T-cell (primary cell): ENCODE results near the gene CACNA2D4. TPM values are rescaled to one million over a fixed set of nuclear protein-coding genes. Genes with fewer than 3 reads are reported as not detected.
"Not testable (repeated sequence)": the region's sequence is repeated elsewhere in the genome, so short reads cannot be mapped to it uniquely, and the experiment has no call there.

Source experiments
- ATAC-seq, 4 experiments: fragments of 200-7000 bp in 3 of 4; fragments of 150-1000 bp in 1 of 4; cut with Tn5 transposase; replicated peaks in 1 of 4; 1 replicate in 3 of 4; 2 replicates in 1 of 4; pipeline ENCODE4 v1.10.0; 2021; ENCODE audit warnings: moderate library complexity in 3 of 4, mild to moderate bottlenecking in 2 of 4, moderate number of reproducible peaks in 1 of 4
- CTCF ChIA-PET, 2 donors: fragments of 300-600 bp; sonication (Branson Sonifier 250); formaldehyde crosslinking; loops; one replicate each; lab custom pipeline; 2022; ENCODE audit warnings: antibody characterized with exemption in 2 of 2; lab: Charles Lee
- POLR2A ChIA-PET, 2 donors: fragments of 300-600 bp; sonication (Branson Sonifier 250); formaldehyde crosslinking; loops; one replicate each; lab custom pipeline; 2022; ENCODE audit warnings: antibody characterized with exemption in 2 of 2; lab: Charles Lee
- DNase-seq, 35 experiments: peaks; one replicate each; pipeline versions ENCODE4 v3.0.0 to v3.0.0-alpha.2; 2013 to 2023
- H3K27ac ChIP-seq: one replicate; pipeline ENCODE4 v1.5.1; 2013; ENCODE audit warnings: low read length
- H3K27me3 ChIP-seq, 2 experiments: replicated peaks in 1 of 2; 1 replicate in 1 of 2; 2 replicates in 1 of 2; pipeline versions ENCODE4 v1.6.1 to v1.7.0; 2013; ENCODE audit warnings: low read length in 1 of 2, mixed read lengths in 1 of 2; ENCODE audit not compliant: control insufficient read depth in 2 of 2, insufficient read depth in 2 of 2; ENCODE audit errors: extremely low read depth in 1 of 2
- H3K36me3 ChIP-seq, 2 donors: 1 replicate in 1 of 2; 2 replicates in 1 of 2; pipeline versions ENCODE4 v1.6.1 to v1.7.0; 2013; ENCODE audit warnings: low read length in 1 of 2; ENCODE audit not compliant: control insufficient read depth in 2 of 2, insufficient read depth in 1 of 2; ENCODE audit errors: extremely low read depth in 1 of 2
- H3K4me1 ChIP-seq, 2 experiments: 1 replicate in 1 of 2; 2 replicates in 1 of 2; pipeline versions ENCODE4 v1.6.1 to v1.7.0; 2013; ENCODE audit warnings: low read length in 2 of 2, mixed read lengths in 1 of 2; ENCODE audit not compliant: insufficient read depth in 2 of 2, control insufficient read depth in 1 of 2; ENCODE audit errors: extremely low read depth in 1 of 2
- H3K4me3 ChIP-seq, 2 donors: 1 replicate in 1 of 2; 2 replicates in 1 of 2; pipeline versions ENCODE4 v1.5.1 to v1.7.0; 2013; ENCODE audit warnings: mild to moderate bottlenecking in 2 of 2, low read length in 1 of 2, moderate library complexity in 1 of 2; ENCODE audit not compliant: control insufficient read depth in 1 of 2; ENCODE audit errors: extremely low read depth in 1 of 2
- H3K9me3 ChIP-seq: 2 replicates; pipeline ENCODE4 v1.7.0; 2013
- H3K27ac Mint-ChIP-seq, 2 donors: one replicate each; pipeline ENCODE4 v1.8.0; 2020 to 2021; ENCODE audit warnings: mild to moderate bottlenecking in 2 of 2, mixed read lengths in 2 of 2
- H3K27me3 Mint-ChIP-seq, 2 donors: one replicate each; pipeline ENCODE4 v1.8.0; 2021 to 2022; ENCODE audit warnings: mixed read lengths in 2 of 2
- H3K36me3 Mint-ChIP-seq: one replicate; pipeline ENCODE4 v1.8.0; 2021; ENCODE audit warnings: mixed read lengths
- H3K4me1 Mint-ChIP-seq, 3 donors: one replicate each; pipeline ENCODE4 v1.8.0; 2020 to 2022; ENCODE audit warnings: mixed read lengths in 3 of 3, mild to moderate bottlenecking in 1 of 3
- H3K4me3 Mint-ChIP-seq, 3 donors: one replicate each; pipeline ENCODE4 v1.8.0; 2020 to 2022; ENCODE audit warnings: mild to moderate bottlenecking in 3 of 3, mixed read lengths in 3 of 3, moderate library complexity in 3 of 3
- H3K9me3 Mint-ChIP-seq, 3 donors: one replicate each; pipeline ENCODE4 v1.8.0; 2020 to 2022; ENCODE audit warnings: mixed read lengths in 3 of 3
- WGBS: methylation state at CpG from one replicate; pipeline ENCODE4 v1.1.5; 2013; ENCODE audit warnings: missing lambda C conversion rate; ENCODE audit not compliant: insufficient coverage; 5-methylcytosine and 5-hydroxymethylcytosine counted together
- total RNA-seq, 35 experiments: library from RNA in 6 of 35; stranded (reverse) in 6 of 35; fragments of 120-200 nt in 1 of 35; gene quantifications; one replicate each; pipeline versions ENCODE4 v1.2.1 to v1.2.4 and lab custom pipeline; 2013 to 2026

Gene CACNA2D4
- total RNA-seq, 5 donors from 2014 or later (not counting 1 experiment from before 2014, with no cell fraction given): 10.2 to 14.8 (median 12.1) TPM

DNA sequence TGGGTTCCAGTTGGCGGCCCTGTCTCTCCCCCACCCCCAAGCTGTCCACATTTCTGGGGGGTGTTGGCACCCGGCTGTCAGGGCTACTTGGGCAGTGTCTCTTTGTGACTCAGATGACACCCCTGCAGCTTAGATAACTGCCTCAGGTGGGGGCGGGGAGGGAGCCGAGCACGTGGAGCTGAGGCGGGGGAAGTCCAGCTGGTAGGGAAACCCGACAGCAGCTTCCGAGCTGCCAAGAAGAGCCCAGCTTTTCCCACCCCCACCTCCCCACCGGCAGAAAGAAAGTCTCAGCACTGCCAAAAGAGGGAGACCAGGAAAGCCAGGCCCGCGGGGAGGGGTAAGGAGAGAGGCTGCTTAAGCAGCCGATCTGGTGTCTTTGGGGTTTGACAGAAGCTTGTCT lies 96.6 kb downstream of the CACNA2D4 start:
- Histone ChIP-seq H3K9me3 (no peaks in the 10 kb centered on the region), H3K4me3 (no peak overlapping the region), H3K27ac (no peak overlapping the region), H3K36me3 (no peaks in the 10 kb centered on the region), H3K27me3 (peaks cover 0 to 65% of the 10 kb centered on the region in 2 experiments), H3K4me1 (peaks cover 0 to 4% of the 10 kb centered on the region in 2 experiments)
- H3K9me3 Mint-ChIP-seq: no peaks in the 10 kb centered on the region
- ChIA-PET CTCF (interaction anchor here in 1 of 2 donors (0.7 kb wide), 1 partner anchor 172 kb away, joined by 3 read pairs; no protein-coding TSS in a partner anchor), POLR2A (no interaction called here)
- no peak overlapping the region for H3K27ac Mint-ChIP-seq
- peaks cover 18 to 39% of the 10 kb centered on the region in 2 donors for H3K27me3 Mint-ChIP-seq
- peaks cover 0 to 6% (median 2%) of the 10 kb centered on the region in 3 donors for H3K4me1 Mint-ChIP-seq
- WGBS: 61% methylated on average over 3 of the region's 12 CpGs
- ATAC-seq: no peak
- DNase-seq: no peak
- H3K4me3 Mint-ChIP-seq: no peak overlapping the region
- no peaks in the 10 kb centered on the region for H3K36me3 Mint-ChIP-seq

DNA sequence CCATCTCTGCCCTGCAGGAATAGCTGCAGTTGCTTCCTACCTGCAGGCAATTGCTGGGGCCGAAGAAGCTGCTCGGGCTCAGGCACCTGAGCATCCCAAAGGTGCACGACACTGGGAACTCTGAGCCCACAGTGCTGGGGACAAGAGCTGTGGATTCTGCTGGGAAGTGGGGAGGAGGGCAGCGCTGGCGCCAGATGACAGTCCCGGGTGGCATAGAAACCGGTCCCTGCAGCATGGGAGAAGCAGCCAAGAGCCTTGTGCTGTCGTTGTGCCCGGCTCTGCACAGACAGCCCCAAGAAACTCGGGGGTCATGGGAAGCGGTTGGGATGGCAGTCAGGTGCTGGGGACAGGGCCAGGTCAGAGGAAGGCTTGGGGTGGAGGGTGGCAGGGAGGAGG lies 97.6 kb downstream of the CACNA2D4 start:
- DNase-seq (no peak), ATAC-seq (no peak)
- peaks cover 0 to 58% of the 10 kb centered on the region in 2 experiments for H3K27me3 ChIP-seq
- no peak overlapping the region for H3K4me3 Mint-ChIP-seq
- peaks cover 22 to 39% of the 10 kb centered on the region in 2 donors for H3K27me3 Mint-ChIP-seq
- H3K4me1 Mint-ChIP-seq: peaks cover 0 to 6% (median 2%) of the 10 kb centered on the region in 3 donors
- ChIA-PET CTCF (no interaction called here), POLR2A (no interaction called here)
- no peak overlapping the region for H3K4me3 ChIP-seq
- no peaks in the 10 kb centered on the region for H3K36me3 ChIP-seq
- WGBS: 82% methylated on average over 11 of the region's 11 CpGs
- peaks cover 0 to 4% of the 10 kb centered on the region in 2 experiments for H3K4me1 ChIP-seq
- no peaks in the 10 kb centered on the region for H3K9me3 Mint-ChIP-seq
- no peak overlapping the region for H3K27ac Mint-ChIP-seq
- H3K27ac ChIP-seq: no peak overlapping the region
- no peaks in the 10 kb centered on the region for H3K36me3 Mint-ChIP-seq
- no peaks in the 10 kb centered on the region for H3K9me3 ChIP-seq

DNA sequence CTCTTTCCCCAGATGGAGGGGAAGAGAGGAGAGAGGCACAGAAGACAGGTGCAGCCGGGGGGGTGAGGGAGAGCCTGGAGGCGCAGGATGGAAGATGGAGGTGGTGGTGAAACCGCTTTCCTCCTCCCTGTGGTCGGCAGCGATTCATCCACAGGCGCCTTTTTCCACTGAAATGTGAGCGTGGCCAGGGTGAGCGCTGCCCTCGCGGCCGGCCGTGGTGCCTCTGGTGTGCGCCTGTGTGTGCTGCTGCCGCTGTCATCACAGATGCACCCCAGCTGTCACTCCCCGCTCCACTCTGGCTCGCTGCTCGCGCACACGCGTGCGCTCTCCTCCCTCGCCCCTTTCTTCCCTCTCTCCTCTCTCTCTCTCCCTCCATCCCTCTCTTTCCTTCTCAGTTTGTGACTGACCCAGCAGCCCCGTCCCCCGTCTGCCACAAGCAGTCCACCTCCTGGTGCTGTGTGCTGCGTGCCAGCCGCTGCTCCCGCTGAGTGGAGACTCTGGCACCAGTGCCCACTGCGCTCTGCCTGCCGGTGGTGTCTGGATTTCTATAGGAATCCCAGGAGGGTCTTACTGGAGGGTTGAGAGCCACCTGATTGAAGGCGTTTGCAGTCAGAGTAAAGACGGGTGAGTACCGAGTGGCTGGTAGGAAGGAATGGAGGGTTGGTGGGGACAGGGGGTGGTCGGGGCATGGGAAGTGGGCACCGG lies 98.1 kb downstream of the CACNA2D4 start, which contains the start of gene LRTM2:
Gene LRTM2, plus strand, starts transcription at position 375 of the 705 bp plus-strand sequence. CDS start 7,584 bp downstream, outside the sequence.
- H3K4me1 Mint-ChIP-seq: peaks cover 0 to 6% (median 2%) of the 10 kb centered on the region in 3 donors
- ChIA-PET POLR2A (no interaction called here), CTCF (no interaction called here)
- H3K36me3 Mint-ChIP-seq: no peaks in the 10 kb centered on the region
- no peaks in the 10 kb centered on the region for H3K9me3 ChIP-seq
- H3K9me3 Mint-ChIP-seq: no peaks in the 10 kb centered on the region
- H3K4me1 ChIP-seq: peaks cover 0 to 4% of the 10 kb centered on the region in 2 experiments
- WGBS: 14% methylated on average over 24 of the region's 34 CpGs
- no peak within 1 kb of the TSS for H3K27ac Mint-ChIP-seq
- peaks cover 22 to 39% of the 10 kb centered on the region in 2 donors for H3K27me3 Mint-ChIP-seq
- no peak within 1 kb of the TSS for H3K4me3 ChIP-seq
- no peak within 1 kb of the TSS for H3K27ac ChIP-seq
- H3K27me3 ChIP-seq: peaks cover 0 to 56% of the 10 kb centered on the region in 2 experiments
- H3K36me3 ChIP-seq: no peaks in the 10 kb centered on the region
- no peak for ATAC-seq
- no peak for DNase-seq
- no peak within 1 kb of the TSS for H3K4me3 Mint-ChIP-seq

DNA sequence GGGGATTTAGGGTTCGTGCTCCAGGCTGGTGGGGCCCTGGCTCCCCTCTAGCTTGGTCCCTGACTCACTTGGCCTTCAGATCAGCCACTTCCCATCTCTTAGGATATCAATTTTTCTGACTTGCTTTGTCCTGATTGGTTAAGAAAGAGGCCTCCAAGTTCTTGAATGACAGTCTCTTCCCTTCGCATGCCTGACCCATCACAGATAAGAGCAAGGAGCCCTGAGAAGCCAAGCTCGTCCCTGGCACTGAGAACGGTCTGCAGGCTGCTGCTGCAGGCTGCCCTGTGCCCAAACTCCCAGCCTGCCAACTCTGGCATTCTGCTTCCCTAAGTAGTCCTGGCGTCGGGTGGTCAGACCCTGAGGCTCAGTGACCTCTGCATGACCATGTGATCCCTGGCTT lies 98.9 kb downstream of the CACNA2D4 start:
- Mint-ChIP-seq H3K4me1 (peaks cover 0 to 6% (median 2%) of the 10 kb centered on the region in 3 donors), H3K36me3 (no peaks in the 10 kb centered on the region), H3K9me3 (no peaks in the 10 kb centered on the region), H3K27me3 (peaks cover 22 to 40% of the 10 kb centered on the region in 2 donors), H3K4me3 (no peak overlapping the region), H3K27ac (no peak overlapping the region)
- no peaks in the 10 kb centered on the region for H3K9me3 ChIP-seq
- no peak overlapping the region for H3K4me3 ChIP-seq
- H3K4me1 ChIP-seq: peaks cover 0 to 4% of the 10 kb centered on the region in 2 experiments
- no peaks in the 10 kb centered on the region for H3K36me3 ChIP-seq
- ATAC-seq: no peak
- ChIA-PET POLR2A (no interaction called here), CTCF (no interaction called here)
- WGBS: 54% methylated on average over 5 of the region's 6 CpGs
- no peak overlapping the region for H3K27ac ChIP-seq
- DNase-seq: no peak
- peaks cover 0 to 54% of the 10 kb centered on the region in 2 experiments for H3K27me3 ChIP-seq

DNA sequence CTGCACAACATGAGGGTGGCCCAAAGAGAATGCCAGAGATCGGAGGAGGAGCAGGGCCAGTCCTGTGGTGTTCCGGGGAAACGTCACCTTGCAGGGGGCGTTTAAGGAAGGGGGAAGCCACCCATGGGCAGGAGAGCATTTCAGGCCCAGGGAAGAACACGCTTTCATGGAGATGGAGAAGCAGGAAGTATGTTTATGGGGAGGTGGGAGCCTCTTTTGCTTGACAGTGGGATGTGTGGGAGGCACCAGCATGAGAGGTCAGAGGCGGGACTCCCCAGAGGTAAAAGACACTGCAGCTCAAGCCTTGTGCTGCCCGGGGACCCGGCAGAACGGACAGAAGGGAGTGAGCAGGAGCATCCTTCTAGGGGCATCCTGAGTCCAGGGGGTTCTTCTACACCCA lies 99.4 kb downstream of the CACNA2D4 start:
- no peaks in the 10 kb centered on the region for H3K9me3 Mint-ChIP-seq
- H3K27me3 ChIP-seq: peaks cover 0 to 50% of the 10 kb centered on the region in 2 experiments
- peaks cover 22 to 40% of the 10 kb centered on the region in 2 donors for H3K27me3 Mint-ChIP-seq
- H3K27ac Mint-ChIP-seq: no peak overlapping the region
- ATAC-seq (no peak), DNase-seq (no peak)
- H3K36me3 ChIP-seq: no peaks in the 10 kb centered on the region
- peaks cover 0 to 4% of the 10 kb centered on the region in 2 experiments for H3K4me1 ChIP-seq
- H3K27ac ChIP-seq: no peak overlapping the region
- CTCF ChIA-PET: no interaction called here
- H3K4me1 Mint-ChIP-seq: peaks cover 0 to 6% (median 2%) of the 10 kb centered on the region in 3 donors
- no peaks in the 10 kb centered on the region for H3K36me3 Mint-ChIP-seq
- 74% methylated on average over 5 of the region's 9 CpGs for WGBS
- H3K4me3 ChIP-seq: no peak overlapping the region
- H3K4me3 Mint-ChIP-seq: no peak overlapping the region
- no peaks in the 10 kb centered on the region for H3K9me3 ChIP-seq
- POLR2A ChIA-PET: no interaction called here

DNA sequence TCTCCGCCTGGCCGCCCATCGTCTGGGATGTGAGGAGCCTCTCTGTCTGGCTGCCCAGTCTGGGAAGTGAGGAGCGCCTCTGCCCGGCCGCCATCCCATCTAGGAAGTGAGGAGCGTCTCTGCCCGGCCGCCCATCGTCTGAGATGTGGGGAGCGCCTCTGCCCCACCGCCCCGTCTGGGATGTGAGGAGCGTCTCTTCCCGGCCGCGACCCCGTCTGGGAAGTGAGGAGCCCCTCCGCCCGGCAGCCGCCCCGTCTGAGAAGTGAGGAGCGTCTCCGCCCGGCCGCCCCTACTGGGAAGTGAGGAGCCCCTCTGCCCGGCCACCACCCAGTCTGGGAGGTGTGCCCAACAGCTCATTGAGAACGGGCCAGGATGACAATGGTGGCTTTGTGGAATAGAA lies 100.5 kb downstream of the CACNA2D4 start:
- H3K4me3 Mint-ChIP-seq, H3K27ac Mint-ChIP-seq, H3K4me3 ChIP-seq, DNase-seq, CTCF ChIA-PET, ATAC-seq, H3K9me3 ChIP-seq, POLR2A ChIA-PET, H3K4me1 Mint-ChIP-seq, H3K36me3 Mint-ChIP-seq, H3K27ac ChIP-seq, H3K4me1 ChIP-seq, H3K9me3 Mint-ChIP-seq, H3K36me3 ChIP-seq: not testable (repeated sequence)
- peaks cover 0 to 40% of the 10 kb centered on the region in 2 experiments for H3K27me3 ChIP-seq
- 92% methylated on average over 13 of the region's 28 CpGs for WGBS
- peaks cover 20 to 39% of the 10 kb centered on the region in 2 donors for H3K27me3 Mint-ChIP-seq
